HepG2 (cell line): ENCODE results near the gene PREP. TPM values are rescaled to one million over a fixed set of nuclear protein-coding genes. Genes with fewer than 3 reads are reported as not detected.

Source experiments
- ATAC-seq: fragments of 200-7000 bp; cut with Tn5 transposase; 3 replicates; pipeline ENCODE4 v1.9.1; 2020; ENCODE audit warnings: mild to moderate bottlenecking, moderate library complexity
- BruUV-seq: library from RNA; stranded (reverse); fragments of 400-500 nt; replicated peaks from 2 replicates; lab custom pipeline; 2021; lab: Mats Ljungman, UMichigan
- CTCF ChIA-PET: fragments of 300-600 bp; formaldehyde crosslinking; extraction: SDS; loops from one replicate; lab custom pipeline; 2021; ENCODE audit warnings: low total read pairs, inconsistent platforms, low intra/inter-chr PET ratio; lab: Yijun Ruan, JAX
- POLR2A ChIA-PET: fragments of 350-600 bp; sonication (Branson Sonifier 250); formaldehyde crosslinking; loops from one replicate; lab custom pipeline; 2020; ENCODE audit warnings: antibody characterized with exemption, inconsistent platforms; lab: Yijun Ruan, JAX
- DNase-seq: peaks from one replicate; pipeline ENCODE4 v3.0.0-alpha.2; 2015; ENCODE audit warnings: low spot score
- FAIRE-seq: peaks from 3 replicates; lab custom pipeline; 2011; peaks lifted over from hg19 to GRCh38; lab: Jason Lieb, UNC
- H2AFZ ChIP-seq: one replicate; pipeline ENCODE4 v1.6.1; 2011; ENCODE audit warnings: low read length, inconsistent platforms
- H3K27ac ChIP-seq: fragments of 300-600 bp; 3 replicates; pipeline ENCODE4 v1.8.0; 2011; ENCODE audit warnings: mixed run types, mild to moderate bottlenecking, mixed read lengths, low read length, inconsistent platforms; ENCODE audit not compliant: insufficient read depth; ENCODE audit errors: extremely low read length
- H3K27me3 ChIP-seq, 2 experiments: fragments of 200-600 bp in 1 of 2; 2 replicates in 1 of 2; 3 replicates in 1 of 2; pipeline versions ENCODE4 v1.6.0 to v1.8.0; 2011; ENCODE audit warnings: low read length in 2 of 2, mild to moderate bottlenecking in 2 of 2, moderate library complexity in 2 of 2, inconsistent platforms in 1 of 2; ENCODE audit not compliant: insufficient read depth in 2 of 2, control insufficient read depth in 1 of 2
- H3K36me3 ChIP-seq, 2 experiments: fragments of 200-600 bp in 1 of 2; replicated peaks in 1 of 2; 2 replicates in 1 of 2; 3 replicates in 1 of 2; pipeline versions ENCODE4 v1.5.1 to v1.8.0; 2011; ENCODE audit warnings: low read length in 2 of 2, inconsistent platforms in 1 of 2; ENCODE audit not compliant: insufficient read depth in 2 of 2, control insufficient read depth in 1 of 2
- H3K4me1 ChIP-seq: 2 replicates; pipeline ENCODE4 v1.5.1; 2012; ENCODE audit warnings: low read length, inconsistent platforms; ENCODE audit not compliant: insufficient read depth
- H3K4me2 ChIP-seq: 2 replicates; pipeline ENCODE4 v1.6.0; 2011; ENCODE audit warnings: low read depth, low read length, inconsistent platforms
- H3K4me3 ChIP-seq, 3 experiments: fragments of 200-600 bp in 1 of 3; sonication (generic), shearing (Covaris generic) in 1 of 3; replicated peaks in 1 of 3; 2 replicates each; pipeline ENCODE4 v1.5.1; 2011 to 2016; ENCODE audit warnings: low read length in 3 of 3, inconsistent platforms in 2 of 3, low read depth in 2 of 3, mild to moderate bottlenecking in 2 of 3, control low read depth in 1 of 3, mixed read lengths in 1 of 3; ENCODE audit not compliant: insufficient read depth in 1 of 3
- H3K79me2 ChIP-seq: one replicate; pipeline ENCODE4 v1.6.1; 2011; ENCODE audit warnings: low read length, inconsistent platforms; ENCODE audit not compliant: insufficient read depth
- H3K9ac ChIP-seq: 2 replicates; pipeline ENCODE4 v1.6.0; 2011; ENCODE audit warnings: mild to moderate bottlenecking, low read depth, low read length, inconsistent platforms; ENCODE audit not compliant: insufficient read depth
- H3K9me3 ChIP-seq: 2 replicates; pipeline ENCODE4 v1.5.1; 2012; ENCODE audit warnings: mild to moderate bottlenecking, low read length
- H4K20me1 ChIP-seq: 2 replicates; pipeline ENCODE4 v1.6.0; 2011; ENCODE audit warnings: inconsistent platforms, mild to moderate bottlenecking, low read length, moderate library complexity; ENCODE audit not compliant: insufficient read depth
- CBX2 ChIP-seq, 2 experiments: fragments of 200-600 bp in 1 of 2; sonication (generic); formaldehyde crosslinking in 1 of 2; IDR thresholded peaks; 2 replicates each; pipeline versions ENCODE4 v1.7.0 to v1.8.1; 2018 to 2022; ENCODE audit warnings: low read depth in 2 of 2, low read length in 1 of 2, mild to moderate bottlenecking in 1 of 2, missing genetic modification reagents in 1 of 2
- DMAP1 ChIP-seq: IDR thresholded peaks from 2 replicates; pipeline ENCODE4 v1.6.1; 2016
- HNF4G ChIP-seq, 2 experiments: sonication (generic) in 1 of 2; formaldehyde crosslinking in 1 of 2; IDR thresholded peaks; 2 replicates each; pipeline versions ENCODE4 v1.4.0 to v1.6.1; 2011 to 2020; ENCODE audit warnings: borderline replicate concordance in 2 of 2, low read depth in 2 of 2, mild to moderate bottlenecking in 2 of 2, low read length in 1 of 2, missing genetic modification reagents in 1 of 2, moderate library complexity in 1 of 2
- NR3C1 ChIP-seq: sonication (generic); formaldehyde crosslinking; IDR thresholded peaks from 2 replicates; pipeline ENCODE4 v1.4.0; 2020; ENCODE audit warnings: missing genetic modification reagents
- PAF1 ChIP-seq: IDR thresholded peaks from 2 replicates; pipeline ENCODE4 v1.6.1; 2016; ENCODE audit warnings: missing genetic modification reagents, missing compliant biosample characterization
- ZFY ChIP-seq: sonication (generic); formaldehyde crosslinking; IDR thresholded peaks from 2 replicates; pipeline ENCODE4 v1.4.0; 2020; ENCODE audit warnings: missing genetic modification reagents
- WGBS: methylation state at CpG from one replicate; pipeline ENCODE4 v1.1.6; 2017; ENCODE audit warnings: low lambda C conversion rate; 5-methylcytosine and 5-hydroxymethylcytosine counted together
- in situ Hi-C: cut with HindIII; loops from 2 replicates; pipeline ENCODE4 v1.10.0; 2017; ENCODE audit warnings: low pct_unique_long_range_greater_than_20kb; ENCODE audit not compliant: extremely low pct_ligation_motif_present
- intact Hi-C: fragments of 100-400 bp; cut with micrococcal nuclease; formaldehyde crosslinking; loops from one replicate; pipeline ENCODE4 v1.10.0; 2022; ENCODE audit not compliant: unreplicated experiment
- polyA plus RNA-seq, 8 experiments: library from polyadenylated mRNA; depleted of rRNA in 3 of 8; stranded (reverse) in 7 of 8; unstranded in 1 of 8; fragments of >200 nt; fragmentation: Illumina TruSeq in 4 of 8; extraction: Trizol in 4 of 8; gene quantifications; 2 replicates each; pipeline versions ENCODE4 v1.2.1 to v1.2.3, GENCODE V29; 2011 to 2016; ENCODE audit warnings: low read depth in 4 of 8, missing spikeins in 1 of 8, mixed read lengths in 1 of 8; ENCODE audit not compliant: insufficient read depth in 1 of 8
- total RNA-seq, 5 experiments: library from RNA; depleted of rRNA; stranded (reverse); fragments of >200 nt; fragmentation: Illumina TruSeq; extraction: Trizol; gene quantifications; 2 replicates each; pipeline ENCODE4 v1.2.3, GENCODE V29; 2016; ENCODE audit warnings: low read depth in 1 of 5
- TF ChIP-seq, protein P1 (sequence below): sonication (generic); formaldehyde crosslinking; IDR thresholded peaks from 2 replicates; pipeline ENCODE4 v1.4.0; 2020; ENCODE audit warnings: missing genetic modification reagents
- TF ChIP-seq, protein P2 (sequence below): sonication (generic); formaldehyde crosslinking; IDR thresholded peaks from 2 replicates; pipeline ENCODE4 v1.4.0; 2020; ENCODE audit warnings: missing genetic modification reagents, borderline replicate concordance
- TF ChIP-seq, protein P3 (sequence below): sonication (generic); formaldehyde crosslinking; IDR thresholded peaks from 2 replicates; pipeline ENCODE4 v1.8.1; 2023; ENCODE audit warnings: mild to moderate bottlenecking, missing genetic modification reagents
- TF ChIP-seq, protein P4 (sequence below): sonication (generic); formaldehyde crosslinking; IDR thresholded peaks from 2 replicates; pipeline ENCODE4 v1.5.0; 2020; ENCODE audit warnings: missing genetic modification reagents
- TF ChIP-seq, protein P5 (sequence below): sonication (generic); formaldehyde crosslinking; IDR thresholded peaks from 2 replicates; pipeline ENCODE4 v1.4.0; 2020; ENCODE audit warnings: missing genetic modification reagents, borderline replicate concordance

PREP gene
- total and polyA plus RNA-seq, 2 of the 13 experiments (the other 11 are each of a cell fraction or from before 2014, with no cell fraction given): 12.6 to 15.9 TPM

DNA sequence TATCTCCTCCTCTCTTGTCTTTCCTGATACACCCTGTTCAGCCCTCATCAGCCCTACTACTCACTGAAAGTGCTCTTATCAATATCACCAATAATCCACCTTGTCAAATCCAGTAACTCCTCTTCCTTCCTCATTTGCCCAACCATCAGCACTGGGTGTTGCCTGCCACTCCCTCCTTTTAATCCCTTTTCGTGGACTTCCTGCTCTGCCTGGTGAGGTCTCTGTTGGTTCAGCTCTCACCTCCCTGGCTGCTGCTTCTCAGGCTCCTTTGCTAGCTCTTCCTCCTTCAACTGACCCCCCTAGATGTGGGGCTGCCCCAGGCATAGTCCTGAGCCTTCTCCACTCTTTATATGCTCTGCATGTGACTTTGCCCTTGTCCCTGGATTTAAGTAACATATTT, 92.5 kb downstream of the PREP start:
- Histone ChIP-seq H3K9me3 (no peaks in the 10 kb centered on the region), H4K20me1 (no peaks in the 10 kb centered on the region), H2AFZ (no peak overlapping the region), H3K4me2 (no peak overlapping the region), H3K4me3 (no peak overlapping the region), H3K4me1 (no peaks in the 10 kb centered on the region), H3K79me2 (no peaks in the 10 kb centered on the region), H3K27ac (no peak overlapping the region)
- CTCF ChIA-PET: no interaction called here
- DNase-seq: no peak
- intact Hi-C loops: no loop called here
- FAIRE-seq: no peak
- POLR2A ChIA-PET: no interaction called here
- no TSS peak for BruUV-seq
- no peak for ATAC-seq
- in situ Hi-C loops: no loop called here
- TF ChIP-seq CBX2 (IDR thresholded peaks at IDR 0.05; ENCODE audit: low read depth, low read length) (no peak), CBX2 (CRISPR knock-in tag; IDR thresholded peaks at IDR 0.05; ENCODE audit: low read depth) (no peak), HNF4G (IDR thresholded peaks at IDR 0.05; ENCODE audit: borderline replicate concordance, low read depth, low read length) (no peak), HNF4G (CRISPR knock-in tag; IDR thresholded peaks at IDR 0.05; ENCODE audit: borderline replicate concordance, low read depth) (no peak), PAF1 (CRISPR knock-in tag) (no peak), DMAP1 (no peak), ZFY (CRISPR knock-in tag) (no peak), NR3C1 (no peak)
- TF ChIP-seq, protein P1, sequence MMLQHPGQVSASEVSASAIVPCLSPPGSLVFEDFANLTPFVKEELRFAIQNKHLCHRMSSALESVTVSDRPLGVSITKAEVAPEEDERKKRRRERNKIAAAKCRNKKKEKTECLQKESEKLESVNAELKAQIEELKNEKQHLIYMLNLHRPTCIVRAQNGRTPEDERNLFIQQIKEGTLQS (CRISPR knock-in tag): no peak
- TF ChIP-seq, protein P2, sequence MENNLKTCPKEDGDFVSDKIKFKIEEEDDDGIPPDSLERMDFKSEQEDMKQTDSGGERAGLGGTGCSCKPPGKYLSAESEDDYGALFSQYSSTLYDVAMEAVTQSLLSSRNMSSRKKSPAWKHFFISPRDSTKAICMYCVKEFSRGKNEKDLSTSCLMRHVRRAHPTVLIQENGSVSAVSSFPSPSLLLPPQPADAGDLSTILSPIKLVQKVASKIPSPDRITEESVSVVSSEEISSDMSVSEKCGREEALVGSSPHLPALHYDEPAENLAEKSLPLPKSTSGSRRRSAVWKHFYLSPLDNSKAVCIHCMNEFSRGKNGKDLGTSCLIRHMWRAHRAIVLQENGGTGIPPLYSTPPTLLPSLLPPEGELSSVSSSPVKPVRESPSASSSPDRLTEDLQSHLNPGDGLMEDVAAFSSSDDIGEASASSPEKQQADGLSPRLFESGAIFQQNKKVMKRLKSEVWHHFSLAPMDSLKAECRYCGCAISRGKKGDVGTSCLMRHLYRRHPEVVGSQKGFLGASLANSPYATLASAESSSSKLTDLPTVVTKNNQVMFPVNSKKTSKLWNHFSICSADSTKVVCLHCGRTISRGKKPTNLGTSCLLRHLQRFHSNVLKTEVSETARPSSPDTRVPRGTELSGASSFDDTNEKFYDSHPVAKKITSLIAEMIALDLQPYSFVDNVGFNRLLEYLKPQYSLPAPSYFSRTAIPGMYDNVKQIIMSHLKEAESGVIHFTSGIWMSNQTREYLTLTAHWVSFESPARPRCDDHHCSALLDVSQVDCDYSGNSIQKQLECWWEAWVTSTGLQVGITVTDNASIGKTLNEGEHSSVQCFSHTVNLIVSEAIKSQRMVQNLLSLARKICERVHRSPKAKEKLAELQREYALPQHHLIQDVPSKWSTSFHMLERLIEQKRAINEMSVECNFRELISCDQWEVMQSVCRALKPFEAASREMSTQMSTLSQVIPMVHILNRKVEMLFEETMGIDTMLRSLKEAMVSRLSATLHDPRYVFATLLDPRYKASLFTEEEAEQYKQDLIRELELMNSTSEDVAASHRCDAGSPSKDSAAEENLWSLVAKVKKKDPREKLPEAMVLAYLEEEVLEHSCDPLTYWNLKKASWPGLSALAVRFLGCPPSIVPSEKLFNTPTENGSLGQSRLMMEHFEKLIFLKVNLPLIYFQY (CRISPR knock-in tag): no peak
- TF ChIP-seq, protein P3, sequence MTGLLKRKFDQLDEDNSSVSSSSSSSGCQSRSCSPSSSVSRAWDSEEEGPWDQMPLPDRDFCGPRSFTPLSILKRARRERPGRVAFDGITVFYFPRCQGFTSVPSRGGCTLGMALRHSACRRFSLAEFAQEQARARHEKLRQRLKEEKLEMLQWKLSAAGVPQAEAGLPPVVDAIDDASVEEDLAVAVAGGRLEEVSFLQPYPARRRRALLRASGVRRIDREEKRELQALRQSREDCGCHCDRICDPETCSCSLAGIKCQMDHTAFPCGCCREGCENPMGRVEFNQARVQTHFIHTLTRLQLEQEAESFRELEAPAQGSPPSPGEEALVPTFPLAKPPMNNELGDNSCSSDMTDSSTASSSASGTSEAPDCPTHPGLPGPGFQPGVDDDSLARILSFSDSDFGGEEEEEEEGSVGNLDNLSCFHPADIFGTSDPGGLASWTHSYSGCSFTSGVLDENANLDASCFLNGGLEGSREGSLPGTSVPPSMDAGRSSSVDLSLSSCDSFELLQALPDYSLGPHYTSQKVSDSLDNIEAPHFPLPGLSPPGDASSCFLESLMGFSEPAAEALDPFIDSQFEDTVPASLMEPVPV: no peak
- TF ChIP-seq, protein P4, sequence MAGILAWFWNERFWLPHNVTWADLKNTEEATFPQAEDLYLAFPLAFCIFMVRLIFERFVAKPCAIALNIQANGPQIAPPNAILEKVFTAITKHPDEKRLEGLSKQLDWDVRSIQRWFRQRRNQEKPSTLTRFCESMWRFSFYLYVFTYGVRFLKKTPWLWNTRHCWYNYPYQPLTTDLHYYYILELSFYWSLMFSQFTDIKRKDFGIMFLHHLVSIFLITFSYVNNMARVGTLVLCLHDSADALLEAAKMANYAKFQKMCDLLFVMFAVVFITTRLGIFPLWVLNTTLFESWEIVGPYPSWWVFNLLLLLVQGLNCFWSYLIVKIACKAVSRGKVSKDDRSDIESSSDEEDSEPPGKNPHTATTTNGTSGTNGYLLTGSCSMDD (CRISPR knock-in tag): no peak
- TF ChIP-seq, protein P5, sequence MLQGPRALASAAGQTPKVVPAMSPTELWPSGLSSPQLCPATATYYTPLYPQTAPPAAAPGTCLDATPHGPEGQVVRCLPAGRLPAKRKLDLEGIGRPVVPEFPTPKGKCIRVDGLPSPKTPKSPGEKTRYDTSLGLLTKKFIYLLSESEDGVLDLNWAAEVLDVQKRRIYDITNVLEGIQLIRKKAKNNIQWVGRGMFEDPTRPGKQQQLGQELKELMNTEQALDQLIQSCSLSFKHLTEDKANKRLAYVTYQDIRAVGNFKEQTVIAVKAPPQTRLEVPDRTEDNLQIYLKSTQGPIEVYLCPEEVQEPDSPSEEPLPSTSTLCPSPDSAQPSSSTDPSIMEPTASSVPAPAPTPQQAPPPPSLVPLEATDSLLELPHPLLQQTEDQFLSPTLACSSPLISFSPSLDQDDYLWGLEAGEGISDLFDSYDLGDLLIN (CRISPR knock-in tag): no peak
- TF ChIP-seq, all 625 proteins: peak for 0
- no peaks in the 10 kb centered on the region; a peak in 1 of 5 replicates for H3K27me3 ChIP-seq
- H3K36me3 ChIP-seq: peaks cover 9 to 25% of the 10 kb centered on the region in 2 experiments; a peak in 3 of 5 replicates
- 96% methylated on average over 1 of the region's 1 CpG for WGBS
- H3K9ac ChIP-seq: no peak overlapping the region
